Activated T-helper 1 cell treated with anti-CD3 and anti-CD28 coated beads, Interleukin-12 subunit alpha, Interleukin-12 subunit beta, Interleukin-2, Interleukin-4 antibody, amounts not matched to agents 30 ng/mL and 10 ng/mL and 1 ng/mL, durations not matched to agents 14 hours and 24 hours and 36 hours (primary cell): Measurements from ENCODE around the gene ACAT2. TPM values are rescaled to one million over a fixed set of nuclear protein-coding genes. Genes with fewer than 3 reads are reported as not detected.

Experiments
- DNase-seq: peaks from one replicate; pipeline ENCODE4 v3.0.0; 2021; ENCODE audit warnings: low spot score
- H3K27ac Mint-ChIP-seq: one replicate; pipeline ENCODE4 v1.8.0; 2021; ENCODE audit warnings: mild to moderate bottlenecking, mixed read lengths
- H3K27me3 Mint-ChIP-seq: one replicate; pipeline ENCODE4 v1.8.0; 2022; ENCODE audit warnings: mild to moderate bottlenecking, moderate library complexity, mixed read lengths; ENCODE audit not compliant: insufficient read depth
- H3K36me3 Mint-ChIP-seq: one replicate; pipeline ENCODE4 v1.8.0; 2021; ENCODE audit warnings: low read depth, mixed read lengths
- H3K4me1 Mint-ChIP-seq: one replicate; pipeline ENCODE4 v1.8.0; 2021; ENCODE audit warnings: low read depth, mixed read lengths
- H3K4me3 Mint-ChIP-seq: one replicate; pipeline ENCODE4 v1.8.0; 2021; ENCODE audit warnings: mild to moderate bottlenecking, moderate library complexity, mixed read lengths
- H3K9me3 Mint-ChIP-seq: one replicate; pipeline ENCODE4 v1.8.0; 2021; ENCODE audit warnings: mixed read lengths
- intact Hi-C: fragments of 100-400 bp; cut with micrococcal nuclease; formaldehyde crosslinking; loops from one replicate; pipeline ENCODE4 v1.15.1; 2024
- total RNA-seq: library from RNA; stranded (reverse); gene quantifications from 2 replicates; pipeline ENCODE4 v1.2.3, GENCODE V29; 2022

The ACAT2 gene
- total RNA-seq, 1 donor from 2014 or later, result 83.1 TPM

GRCh38 chr6:159826968-159827647, 65.3 kb downstream of the ACAT2 start:
- Mint-ChIP-seq H3K27ac (no peak overlapping the region), H3K4me1 (peaks cover 9% of the 10 kb centered on the region), H3K36me3 (no peaks in the 10 kb centered on the region), H3K27me3 (peaks cover 1% of the 10 kb centered on the region), H3K9me3 (no peaks in the 10 kb centered on the region), H3K4me3 (no peak overlapping the region)
- no peak for DNase-seq
- intact Hi-C loops, result no loop called here

GRCh38 chr6:159828074-159828473, 66.2 kb downstream of the ACAT2 start:
- Mint-ChIP-seq H3K36me3 (no peaks in the 10 kb centered on the region), H3K27me3 (peaks cover 5% of the 10 kb centered on the region), H3K27ac (no peak overlapping the region), H3K4me1 (peaks cover 9% of the 10 kb centered on the region), H3K4me3 (no peak overlapping the region), H3K9me3 (no peaks in the 10 kb centered on the region)
- no peak for DNase-seq
- intact Hi-C loops, result no loop called here

Other genes with a start within 250 kb of the ACAT2 start
- 78.3 and 81.0 TPM in 2 replicates for gene SOD2, start 68.8 kb upstream of the ACAT2 start, total RNA-seq
- gene WTAP, start 34.5 kb upstream of the ACAT2 start, total RNA-seq, result 125 and 136 TPM in 2 replicates
- 454 and 457 TPM in 2 replicates for gene TCP1, start 27.6 kb downstream of the ACAT2 start, total RNA-seq
- gene MRPL18, start 28.4 kb downstream of the ACAT2 start, total RNA-seq, result 108 and 111 TPM in 2 replicates
- gene PNLDC1, start 38.2 kb downstream of the ACAT2 start, total RNA-seq, result 0.56 and 0.78 TPM in 2 replicates
- not detected in 2 replicates for gene MAS1, start 128.9 kb downstream of the ACAT2 start, total RNA-seq
- gene IGF2R, start 207.0 kb downstream of the ACAT2 start, total RNA-seq, result 118 and 126 TPM in 2 replicates